ENCODE measurements around the gene ZNF45.
"Not testable (repeated sequence)": the region's sequence is repeated elsewhere in the genome, so short reads cannot be mapped to it uniquely, and the experiment has no call there.

The ZNF45 gene

GRCh38 chr19:43934985-43935708 is at the start of gene ZNF45:
ZNF45 (minus strand) TSS chr19:43935282; CDS start chr19:43922185, 13,097 bp downstream.
- intact Hi-C loops (cut with DNase I), result loop anchor here (1.0 to 10.0 kb wide), 4 partner anchors 16 to 110 kb away; partner anchors contain the start of genes ZNF155, ZNF221 and ZNF283
- peak; percentile 86 to 99 (median 91) for DNase-seq

- DNase-seq, result peak in 1 of 10 donors; percentile 64
- intact Hi-C loops (cut with DNase I), result loop anchor here (1.0 to 10.0 kb wide), 4 partner anchors 18 to 67 kb away; partner anchors contain the start of genes ZNF221, ZNF230 and ZNF45
Measured at GRCh38 chr19:43984687-43985000, 49.6 kb upstream of the ZNF45 start.

- intact Hi-C loops (cut with DNase I), result loop anchor here (1.0 to 10.0 kb wide), 5 partner anchors 18 to 67 kb away; partner anchors contain the start of genes ZNF221, ZNF222, ZNF230 and ZNF45
- DNase-seq, result peak; percentile 87 to 98 (median 93)
Measured at GRCh38 chr19:43983912-43984686, 49.0 kb upstream of the ZNF45 start, which contains the start of gene ZNF155. ZNF155 (plus strand) TSS chr19:43984188; CDS start chr19:43988544, 4,356 bp downstream.

GRCh38 chr19:43983544-43983911 is 48.4 kb upstream of the ZNF45 start:
- intact Hi-C loops (cut with DNase I), result loop anchor here (1.0 to 10.0 kb wide), 2 partner anchors 42 to 49 kb away; partner anchors contain the start of genes ZNF222 and ZNF45
- no peak for DNase-seq

- no peak for DNase-seq
- intact Hi-C loops (cut with DNase I), result no loop called here
Measured at GRCh38 chr19:43976732-43977131, 41.6 kb upstream of the ZNF45 start.

GRCh38 chr19:43966079-43966694 is 31.1 kb upstream of the ZNF45 start:
- intact Hi-C loops (cut with DNase I), result no loop called here

GRCh38 chr19:43960411-43960810 is 25.3 kb upstream of the ZNF45 start:
- peak in 2 of 10 donors; percentile 38 to 53 for DNase-seq
- intact Hi-C loops (cut with DNase I), result no loop called here

More at GRCh38 chr19:43966079-43966694, 31.1 kb upstream of the ZNF45 start:
- no peak for DNase-seq

- DNase-seq, result no peak
Measured at GRCh38 chr19:43957891-43958290, 22.8 kb upstream of the ZNF45 start.

GRCh38 chr19:43956827-43957226 is 21.7 kb upstream of the ZNF45 start:
- intact Hi-C loops (cut with DNase I), result no loop called here
- no peak for DNase-seq

More at GRCh38 chr19:43957891-43958290, 22.8 kb upstream of the ZNF45 start:
- intact Hi-C loops (cut with DNase I), result no loop called here

GRCh38 chr19:43950834-43951645 is 16.0 kb upstream of the ZNF45 start, which contains the start of gene ZNF221:
ZNF221 (plus strand) TSS chr19:43951228; CDS start chr19:43962727, 11,499 bp downstream.
- peak; percentile 83 to 98 (median 88) for DNase-seq
- intact Hi-C loops (cut with DNase I), result loop anchor here (1.0 kb wide), 3 partner anchors 16 to 51 kb away; partner anchors contain the start of genes ZNF155, ZNF230 and ZNF45

GRCh38 chr19:43949803-43950202 is 14.7 kb upstream of the ZNF45 start:
- intact Hi-C loops (cut with DNase I); DNase-seq: not testable (repeated sequence)

- intact Hi-C loops (cut with DNase I); DNase-seq: not testable (repeated sequence)
Measured at GRCh38 chr19:43947412-43947811, 12.3 kb upstream of the ZNF45 start.

- intact Hi-C loops (cut with DNase I), result no loop called here
Measured at GRCh38 chr19:43941209-43941608, 6.1 kb upstream of the ZNF45 start.

GRCh38 chr19:43940719-43941118 is 5.6 kb upstream of the ZNF45 start:
- DNase-seq, result no peak
- intact Hi-C loops (cut with DNase I), result no loop called here

More at GRCh38 chr19:43941209-43941608, 6.1 kb upstream of the ZNF45 start:
- DNase-seq, result no peak

GRCh38 chr19:43939557-43940260 is 4.6 kb upstream of the ZNF45 start:
- DNase-seq, result no peak
- intact Hi-C loops (cut with DNase I), result loop anchor here (10.0 kb wide), 2 partner anchors 45 to 115 kb away; partner anchors contain the start of genes ZNF155 and ZNF283

GRCh38 chr19:43936188-43936587 is 1.1 kb upstream of the ZNF45 start:
- no peak for DNase-seq
- intact Hi-C loops (cut with DNase I), result loop anchor here (10.0 kb wide), 2 partner anchors 49 to 111 kb away; partner anchors contain the start of genes ZNF155 and ZNF283

- DNase-seq, result no peak
Measured at GRCh38 chr19:43934055-43934984, 762 bp downstream of the ZNF45 start.

GRCh38 chr19:43928820-43929219 is 6.3 kb downstream of the ZNF45 start:
- no peak for DNase-seq
- intact Hi-C loops (cut with DNase I), result no loop called here

More at GRCh38 chr19:43934055-43934984, 762 bp downstream of the ZNF45 start:
- intact Hi-C loops (cut with DNase I), result loop anchor here (10.0 kb wide), 2 partner anchors 50 to 110 kb away; partner anchors contain the start of genes ZNF155 and ZNF283

All from posterior cingulate gyrus (tissue), 11 donors.